Stimulated activated CD4-positive, alpha-beta T cell treated with anti-CD3 and anti-CD28 coated beads, Interleukin-2, amount 100 ng/mL, for 4 hours (primary cell): ENCODE results near the gene NR5A1.

Experiments
- DNase-seq: peaks from one replicate; pipeline ENCODE4 v3.0.0-alpha.2; 2020; ENCODE audit warnings: low read depth

NR5A1 gene

GRCh38 chr9:124457887-124458431 is 49.2 kb downstream of the NR5A1 start:
- no peak for DNase-seq

GRCh38 chr9:124457079-124457886 is 49.9 kb downstream of the NR5A1 start:
- DNase-seq = no peak

- no peak for DNase-seq
Measured at GRCh38 chr9:124456341-124457078, 50.7 kb downstream of the NR5A1 start.

- DNase-seq = no peak
Measured at GRCh38 chr9:124455820-124456219, 51.4 kb downstream of the NR5A1 start.

- DNase-seq = no peak
Measured at GRCh38 chr9:124454791-124455443, 52.3 kb downstream of the NR5A1 start.

GRCh38 chr9:124454296-124454695 is 52.9 kb downstream of the NR5A1 start:
- DNase-seq = no peak

- no peak for DNase-seq
Measured at GRCh38 chr9:124453586-124454191, 53.5 kb downstream of the NR5A1 start.

GRCh38 chr9:124452841-124453585 is 54.2 kb downstream of the NR5A1 start:
- DNase-seq = no peak

GRCh38 chr9:124452326-124452725 is 54.9 kb downstream of the NR5A1 start:
- DNase-seq = no peak

- DNase-seq = no peak
Measured at GRCh38 chr9:124450931-124451661, 56.1 kb downstream of the NR5A1 start.

- no peak for DNase-seq
Measured at GRCh38 chr9:124450241-124450924, 56.8 kb downstream of the NR5A1 start, which contains the start of gene ADGRD2. Gene ADGRD2, plus strand, starts transcription at chr9:124450451. Its CDS starts 1,216 bp downstream, at chr9:124451667.

- DNase-seq = no peak
Measured at GRCh38 chr9:124449381-124450151, 57.6 kb downstream of the NR5A1 start.

- DNase-seq = no peak
Measured at GRCh38 chr9:124448019-124448418, 59.2 kb downstream of the NR5A1 start.

GRCh38 chr9:124447297-124447661 is 59.9 kb downstream of the NR5A1 start:
- DNase-seq = no peak

GRCh38 chr9:124444166-124444565 is 63.0 kb downstream of the NR5A1 start:
- no peak for DNase-seq

GRCh38 chr9:124443625-124444024 is 63.6 kb downstream of the NR5A1 start:
- no peak for DNase-seq

GRCh38 chr9:124442826-124443225 is 64.4 kb downstream of the NR5A1 start:
- no peak for DNase-seq

GRCh38 chr9:124442379-124442778 is 64.8 kb downstream of the NR5A1 start:
- no peak for DNase-seq

- no peak for DNase-seq
Measured at GRCh38 chr9:124441291-124441690, 65.9 kb downstream of the NR5A1 start.
